Measurements from ENCODE around the gene ZBTB46. TPM values are rescaled to one million over a fixed set of nuclear protein-coding genes. Genes with fewer than 3 reads are reported as not detected.

The ZBTB46 gene
- total and polyA plus RNA-seq, 10 of the 15 experiments (the other 5 are each of a cell fraction or from before 2014, with no cell fraction given) = 0.15 to 0.92 (median 0.34) TPM

- SMC1A ChIA-PET (ENCODE audit: uncharacterized antibody, unreplicated experiment) = interaction anchor here (0.6 to 1.7 kb wide), 7 partner anchors 9 to 92 kb away, joined by 3 to 14 read pairs (median 3); partner anchors contain the start of genes ARFRP1 and ZGPAT
- peaks cover 36% of the 10 kb centered on the region for H3K4me1 ChIP-seq (ENCODE audit: control insufficient read depth, insufficient read depth, low read length)
- H3K9me3 ChIP-seq (replicated peaks; ENCODE audit: control insufficient read depth, insufficient read depth, low read length) = no peaks in the 10 kb centered on the region
- RAD21 ChIA-PET (ENCODE audit: unreplicated experiment) = interaction anchor here (0.9 to 4.2 kb wide), 11 partner anchors 9 to 200 kb away, joined by 3 to 32 read pairs (median 5); partner anchors contain the start of genes ARFRP1, PTK6, RTEL1 and TPD52L2
- H4K20me1 ChIP-seq (ENCODE audit: control insufficient read depth, insufficient read depth) = no peaks in the 10 kb centered on the region
- peak overlapping the region; percentile 94 for H3K27ac ChIP-seq (ENCODE audit: control insufficient read depth, insufficient read depth)
- FAIRE-seq (peak; percentile 69), DNase-seq (ENCODE audit: low read depth, low spot score) (no peak), ATAC-seq (peak; percentile 62)
- peak overlapping the region; percentile 81 for H3K9ac ChIP-seq (ENCODE audit: control insufficient read depth, insufficient read depth, low read length)
- WGBS (ENCODE audit: insufficient coverage, insufficient replicate concordance, low lambda C conversion rate, missing lambda C conversion rate) = under 1% methylated on average over 29 of the region's 30 CpGs
- peak overlapping the region; percentile 93 for H3K4me2 ChIP-seq (ENCODE audit: control insufficient read depth, insufficient read depth)
- intact Hi-C loops (cut with micrococcal nuclease; ENCODE audit: unreplicated experiment) (loop anchor here (2.0 kb wide), 2 partner anchors 30 to 128 kb away; partner anchors contain the start of genes ARFRP1 and TPD52L2), in situ Hi-C loops (cut with MboI) (no loop called here)
- CTCF ChIA-PET = interaction anchor here (0.6 to 2.9 kb wide), 8 partner anchors 14 to 199 kb away, joined by 3 to 28 read pairs (median 4); partner anchors contain the start of genes ARFRP1, RTEL1, TPD52L2 and ZGPAT
- H3K79me2 ChIP-seq (ENCODE audit: control insufficient read depth, insufficient read depth, low read length) = peaks cover 23% of the 10 kb centered on the region
- peaks cover 5 to 24% of the 10 kb centered on the region in 2 experiments; a peak in 3 of 4 replicates for H3K36me3 ChIP-seq (ENCODE audit: control insufficient read depth in 2 of 2, insufficient read depth in 2 of 2, low read length in 1 of 2)
- no peak overlapping the region for H2AFZ ChIP-seq (ENCODE audit: control insufficient read depth, low read depth, low read length)
- no TSS peak for BruUV-seq (replicated peaks)
- no peaks in the 10 kb centered on the region for H3K27me3 ChIP-seq (replicated peaks in 1 of 2; ENCODE audit: control insufficient read depth in 2 of 2, insufficient read depth in 2 of 2, low read length in 1 of 2)
- H3K4me3 ChIP-seq = peak overlapping the region; percentile 84
- POLR2A ChIA-PET = interaction anchor here (0.6 to 2.1 kb wide), 6 partner anchors 9 to 128 kb away, joined by 3 to 6 read pairs (median 4); partner anchors contain the start of genes ARFRP1, TPD52L2 and ZGPAT
- TF ChIP-seq, protein P1, sequence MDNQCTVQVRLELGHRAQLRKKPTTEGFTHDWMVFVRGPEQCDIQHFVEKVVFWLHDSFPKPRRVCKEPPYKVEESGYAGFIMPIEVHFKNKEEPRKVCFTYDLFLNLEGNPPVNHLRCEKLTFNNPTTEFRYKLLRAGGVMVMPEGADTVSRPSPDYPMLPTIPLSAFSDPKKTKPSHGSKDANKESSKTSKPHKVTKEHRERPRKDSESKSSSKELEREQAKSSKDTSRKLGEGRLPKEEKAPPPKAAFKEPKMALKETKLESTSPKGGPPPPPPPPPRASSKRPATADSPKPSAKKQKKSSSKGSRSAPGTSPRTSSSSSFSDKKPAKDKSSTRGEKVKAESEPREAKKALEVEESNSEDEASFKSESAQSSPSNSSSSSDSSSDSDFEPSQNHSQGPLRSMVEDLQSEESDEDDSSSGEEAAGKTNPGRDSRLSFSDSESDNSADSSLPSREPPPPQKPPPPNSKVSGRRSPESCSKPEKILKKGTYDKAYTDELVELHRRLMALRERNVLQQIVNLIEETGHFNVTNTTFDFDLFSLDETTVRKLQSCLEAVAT (IDR thresholded peaks at IDR 0.05) = 0 out of 2 replicates have a peak, but pooled peaks have one; percentile 13
- peak; percentile 50 for TF ChIP-seq RUNX3 (IDR thresholded peaks at IDR 0.05; ENCODE audit: low read length)
- TF ChIP-seq SMAD5 (IDR thresholded peaks at IDR 0.05; ENCODE audit: low read depth) = no peak
- peak; percentile 19; the same call in 1 of the 2 replicates for TF ChIP-seq POLR2AphosphoS5 (IDR thresholded peaks at IDR 0.05; ENCODE audit: low read length)
- no peak for TF ChIP-seq KAT2A (conservative IDR thresholded peaks at IDR 0.05; ENCODE audit: control insufficient read depth, low read depth, low read length)
- TF ChIP-seq CREB1 (IDR thresholded peaks at IDR 0.05; ENCODE audit: low read depth) = peak; percentile 21; the same call in 1 of the 2 replicates
- TF ChIP-seq HDGF (IDR thresholded peaks at IDR 0.05) = peak; percentile 52; the same call in 1 of the 2 replicates
- peak in 1 of 2 experiments; percentile 39; a peak in 1 of 4 replicates for TF ChIP-seq IKZF2 (IDR thresholded peaks at IDR 0.05)
- peak; percentile 53 for TF ChIP-seq DPF2 (IDR thresholded peaks at IDR 0.05)
- TF ChIP-seq, protein P2, sequence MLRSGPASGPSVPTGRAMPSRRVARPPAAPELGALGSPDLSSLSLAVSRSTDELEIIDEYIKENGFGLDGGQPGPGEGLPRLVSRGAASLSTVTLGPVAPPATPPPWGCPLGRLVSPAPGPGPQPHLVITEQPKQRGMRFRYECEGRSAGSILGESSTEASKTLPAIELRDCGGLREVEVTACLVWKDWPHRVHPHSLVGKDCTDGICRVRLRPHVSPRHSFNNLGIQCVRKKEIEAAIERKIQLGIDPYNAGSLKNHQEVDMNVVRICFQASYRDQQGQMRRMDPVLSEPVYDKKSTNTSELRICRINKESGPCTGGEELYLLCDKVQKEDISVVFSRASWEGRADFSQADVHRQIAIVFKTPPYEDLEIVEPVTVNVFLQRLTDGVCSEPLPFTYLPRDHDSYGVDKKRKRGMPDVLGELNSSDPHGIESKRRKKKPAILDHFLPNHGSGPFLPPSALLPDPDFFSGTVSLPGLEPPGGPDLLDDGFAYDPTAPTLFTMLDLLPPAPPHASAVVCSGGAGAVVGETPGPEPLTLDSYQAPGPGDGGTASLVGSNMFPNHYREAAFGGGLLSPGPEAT (IDR thresholded peaks at IDR 0.05; ENCODE audit: low read depth) = peak; percentile 43; the same call in 1 of the 2 replicates
- TF ChIP-seq PKNOX1 (IDR thresholded peaks at IDR 0.05) = peak; percentile 23; the same call in 1 of the 2 replicates
- TF ChIP-seq ETV6 (conservative IDR thresholded peaks at IDR 0.05 in 1 of 2, IDR thresholded peaks at IDR 0.05 in 1 of 2; ENCODE audit: borderline replicate concordance in 1 of 2, low read depth in 1 of 2) = peak in 1 of 2 experiments; percentile 26; a peak in 1 of 4 replicates
- no peak for TF ChIP-seq ZNF384 (IDR thresholded peaks at IDR 0.05; ENCODE audit: borderline replicate concordance, low read depth, low read length)
- TF ChIP-seq GATAD2B (conservative IDR thresholded peaks at IDR 0.05; ENCODE audit: low read depth) = peak; percentile 75
- TF ChIP-seq SMC3 (IDR thresholded peaks at IDR 0.05; ENCODE audit: borderline replicate concordance, low read length) = no peak
- TF ChIP-seq IRF4 (IDR thresholded peaks at IDR 0.05; ENCODE audit: low read depth, low read length) = peak; percentile 61; the same call in 1 of the 2 replicates
- TF ChIP-seq NR2C1 (IDR thresholded peaks at IDR 0.05) = no peak
Observed at GRCh38 chr20:63736893-63737694, 94.0 kb downstream of the ZBTB46 start.

Data from GM12878 (cell line).